CD4-positive, alpha-beta T cell treated with Interleukin-6 for 4 hours (primary cell): Measurements from ENCODE around the gene SLC35G3.
A peak's percentile ranks its signal among the peaks of the same experiment; 100 is the strongest.
"Not testable (repeated sequence)": the region's sequence is repeated elsewhere in the genome, so short reads cannot be mapped to it uniquely, and the experiment has no call there.

ENCODE experiments used
- DNase-seq: peaks from one replicate; pipeline ENCODE4 v3.0.0-alpha.2; 2020; ENCODE audit warnings: mixed read lengths

Gene SLC35G3

GRCh38 chr17:35194001-35194400 lies at the start of gene SLC35G3:
Gene SLC35G3 (minus strand): TSS chr17:35194393. CDS start chr17:35194307, 86 bp downstream.
- DNase-seq = not testable (repeated sequence)

- DNase-seq = peak; percentile 70
These were observed 49.6 kb upstream of the SLC35G3 start for GRCh38 chr17:35243561-35244340.

- DNase-seq = peak; percentile 95
These were observed 48.8 kb upstream of the SLC35G3 start, which contains the start of gene SLFN5 for GRCh38 chr17:35242805-35243560. Gene SLFN5 (plus strand): TSS chr17:35243072. CDS start chr17:35258691, 15,619 bp downstream.

- peak; percentile 89 for DNase-seq
These were observed 48.1 kb upstream of the SLC35G3 start for GRCh38 chr17:35242158-35242804.

GRCh38 chr17:35241520-35241919 lies 47.3 kb upstream of the SLC35G3 start:
- DNase-seq = peak; percentile 70

GRCh38 chr17:35240861-35241260 lies 46.7 kb upstream of the SLC35G3 start:
- DNase-seq = no peak

- DNase-seq = no peak
These were observed 45.6 kb upstream of the SLC35G3 start for GRCh38 chr17:35239823-35240222.

GRCh38 chr17:35238821-35239220 lies 44.6 kb upstream of the SLC35G3 start:
- no peak for DNase-seq

GRCh38 chr17:35236821-35237220 lies 42.6 kb upstream of the SLC35G3 start:
- no peak for DNase-seq

GRCh38 chr17:35235917-35236316 lies 41.7 kb upstream of the SLC35G3 start:
- peak; percentile 43 for DNase-seq

GRCh38 chr17:35235289-35235688 lies 41.1 kb upstream of the SLC35G3 start:
- no peak for DNase-seq

- DNase-seq = not testable (repeated sequence)
These were observed 40.1 kb upstream of the SLC35G3 start for GRCh38 chr17:35234315-35234714.

- no peak for DNase-seq
These were observed 35.4 kb upstream of the SLC35G3 start for GRCh38 chr17:35229638-35230037.

- no peak for DNase-seq
These were observed 33.4 kb upstream of the SLC35G3 start for GRCh38 chr17:35227546-35227945.

- no peak for DNase-seq
These were observed 30.2 kb upstream of the SLC35G3 start for GRCh38 chr17:35224436-35224835.

- DNase-seq = no peak
These were observed 28.3 kb upstream of the SLC35G3 start for GRCh38 chr17:35222452-35222851.

- no peak for DNase-seq
These were observed 24.7 kb upstream of the SLC35G3 start for GRCh38 chr17:35218915-35219314.

- DNase-seq = no peak
These were observed 22.9 kb upstream of the SLC35G3 start for GRCh38 chr17:35217107-35217506.

GRCh38 chr17:35214631-35215273 lies 20.6 kb upstream of the SLC35G3 start:
- DNase-seq = peak; percentile 60

- peak; percentile 54 for DNase-seq
These were observed 20.0 kb upstream of the SLC35G3 start for GRCh38 chr17:35214192-35214591.

GRCh38 chr17:35213412-35213940 lies 19.3 kb upstream of the SLC35G3 start:
- DNase-seq = no peak

GRCh38 chr17:35212668-35213067 lies 18.5 kb upstream of the SLC35G3 start:
- peak; percentile 34 for DNase-seq

GRCh38 chr17:35210741-35211140 lies 16.5 kb upstream of the SLC35G3 start:
- peak; percentile 74 for DNase-seq
